Dermis blood vessel endothelial cell (primary cell): Measurements from ENCODE around the gene TMEM236. TPM values are rescaled to one million over a fixed set of nuclear protein-coding genes. Genes with fewer than 3 reads are reported as not detected.
A peak's percentile ranks its signal among the peaks of the same experiment; 100 is the strongest.

ENCODE experiments used
- DNase-seq: peaks from one replicate; pipeline ENCODE4 v3.0.0; 2010
- total RNA-seq: library from RNA; depleted of rRNA; stranded (reverse); fragments of >200 nt; gene quantifications from 2 replicates; pipeline ENCODE4 v1.2.3, GENCODE V29; 2014

Gene TMEM236
- total RNA-seq, 1 donor from 2014 or later, result 0.17 TPM

DNA sequence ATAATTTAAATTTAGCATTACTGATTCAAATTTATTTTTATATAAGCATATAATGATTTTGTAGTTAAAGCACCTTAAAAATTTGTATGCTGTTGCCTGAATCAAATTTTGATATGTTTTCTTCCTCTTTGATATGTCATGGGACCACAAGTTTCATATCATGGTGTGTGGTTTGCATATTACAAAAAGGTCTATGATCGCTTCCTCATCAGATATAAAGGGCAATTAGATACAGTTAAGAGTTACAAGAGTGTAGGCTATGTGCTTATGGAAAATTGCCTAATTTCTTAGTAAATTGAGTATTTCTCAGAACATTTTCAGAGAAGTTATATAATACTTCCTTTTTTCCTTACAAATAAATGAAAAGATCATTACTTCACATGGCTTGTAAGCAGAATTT, 79.3 kb downstream of the TMEM236 start:
- DNase-seq, result no peak

DNA sequence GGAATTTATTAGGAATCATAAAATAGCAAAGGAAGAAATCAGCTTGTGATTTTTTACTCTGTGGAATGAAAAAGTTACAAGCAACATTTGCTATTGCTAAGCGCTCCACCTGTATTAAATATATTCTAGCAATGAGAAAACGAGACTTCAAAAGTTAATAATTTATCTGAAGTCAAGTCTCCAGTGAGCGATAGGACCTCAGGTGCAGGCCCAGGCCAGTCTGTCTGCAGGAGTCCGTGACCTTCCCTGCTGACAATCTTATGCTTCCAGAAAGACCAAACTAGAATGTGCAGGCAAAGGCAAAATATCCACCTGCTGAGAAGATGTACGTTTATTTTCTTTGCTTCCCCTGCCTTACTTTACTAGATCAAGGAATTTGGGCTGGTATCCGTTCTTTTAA, 79.9 kb downstream of the TMEM236 start:
- DNase-seq, result no peak

DNA sequence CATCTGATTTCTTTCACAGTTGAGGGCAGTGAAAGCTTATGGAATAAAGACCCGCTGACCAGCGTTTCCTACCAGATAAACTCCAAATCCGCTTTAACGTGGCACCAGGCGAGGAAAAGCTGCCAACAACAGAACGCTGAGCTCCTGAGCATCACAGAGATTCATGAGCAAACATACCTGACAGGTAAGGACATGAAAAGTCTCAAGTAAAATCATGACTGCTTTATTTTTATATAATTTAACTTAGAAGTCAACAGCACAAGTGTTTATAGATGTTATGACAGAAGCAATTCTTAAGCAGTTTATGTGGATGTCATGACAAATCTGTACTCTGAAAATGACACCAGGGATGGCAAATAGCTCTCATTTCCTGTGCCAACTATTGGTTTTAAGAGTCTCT, 81.7 kb downstream of the TMEM236 start:
- no peak for DNase-seq

DNA sequence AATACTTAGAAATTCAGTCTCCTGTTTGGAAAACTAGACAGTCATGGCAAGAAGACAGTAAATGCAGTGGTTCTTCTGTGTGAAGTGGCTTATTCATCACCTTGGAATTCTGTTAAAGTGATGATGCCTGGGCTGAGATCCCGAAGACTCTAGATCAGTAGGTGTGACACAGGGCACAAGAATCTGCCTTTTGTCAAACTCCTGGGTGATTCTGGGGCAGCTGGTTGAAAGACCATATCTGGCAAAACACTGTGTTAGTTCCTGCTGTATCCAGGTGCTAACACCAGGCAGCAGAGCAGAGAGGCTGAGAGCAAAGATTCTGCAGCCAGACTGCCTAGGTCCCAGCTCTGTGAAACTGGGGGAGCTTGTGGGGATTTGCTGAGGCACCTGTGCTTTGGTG, 83.7 kb downstream of the TMEM236 start:
- peak; percentile 56 for DNase-seq

DNA sequence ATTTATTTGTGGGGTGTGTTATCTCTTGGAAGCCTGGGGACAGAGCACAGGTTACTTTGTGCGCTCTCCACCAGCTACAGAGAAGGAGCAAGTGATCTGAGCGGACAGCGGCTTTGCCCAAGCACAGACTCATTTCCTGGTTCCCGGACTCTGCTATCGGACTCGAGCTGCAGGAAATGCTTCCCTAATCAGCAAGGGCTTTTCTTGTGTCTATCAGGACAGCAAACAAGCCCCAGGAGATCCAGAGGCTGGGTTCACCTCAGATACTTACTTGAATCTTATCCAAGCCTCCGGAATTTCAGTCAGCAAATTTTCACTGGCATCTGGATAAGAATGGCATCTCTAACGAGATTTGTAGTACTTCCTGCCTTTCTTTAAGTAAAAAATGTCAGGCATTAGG, 84.9 kb downstream of the TMEM236 start:
- DNase-seq, result peak; percentile 85

DNA sequence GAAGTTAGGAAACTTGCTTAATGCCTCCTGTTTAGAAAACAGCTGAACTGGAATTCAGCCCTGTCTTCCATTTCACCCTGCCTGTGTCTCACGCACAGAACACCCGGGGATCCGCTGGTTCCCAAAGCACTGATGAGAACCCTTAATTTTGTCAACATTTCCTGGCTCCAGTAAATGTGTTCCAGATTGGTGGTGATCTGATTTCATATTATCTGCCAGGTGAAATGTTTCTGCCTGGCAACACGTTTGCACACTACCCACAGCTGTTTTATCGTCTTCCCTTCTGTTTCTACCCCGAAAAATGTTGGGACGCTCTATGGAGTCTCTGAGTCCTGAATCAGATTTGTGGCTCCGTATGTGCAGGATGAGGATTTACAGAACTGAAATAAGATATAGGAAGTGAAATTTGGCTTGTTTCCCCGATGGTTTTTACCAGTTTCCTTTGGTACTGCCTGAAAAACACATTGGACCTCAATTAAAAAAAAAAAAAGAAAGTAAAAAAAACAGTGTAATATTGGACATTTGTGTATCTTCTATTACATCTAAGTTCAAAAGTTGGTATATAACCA, 86.2 kb downstream of the TMEM236 start:
- DNase-seq, result no peak

DNA sequence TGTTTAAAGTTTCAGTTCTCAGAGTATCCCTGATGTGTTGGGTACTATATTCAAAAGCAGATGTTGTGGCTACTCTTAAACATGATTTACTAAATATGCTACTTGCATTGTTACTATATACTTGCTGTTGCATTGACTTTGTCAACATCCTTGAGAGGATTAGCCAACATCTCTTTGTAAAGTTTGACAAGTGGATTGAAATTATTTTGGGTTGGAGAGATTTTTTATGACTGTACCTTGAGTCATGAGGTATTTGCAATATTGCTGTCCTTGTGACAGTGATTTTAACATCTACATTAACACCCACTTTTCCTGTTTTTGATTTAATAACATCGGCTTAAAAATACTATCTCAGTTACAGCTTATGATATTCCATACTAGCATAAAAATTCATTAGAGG, 89.0 kb downstream of the TMEM236 start:
- no peak for DNase-seq

DNA sequence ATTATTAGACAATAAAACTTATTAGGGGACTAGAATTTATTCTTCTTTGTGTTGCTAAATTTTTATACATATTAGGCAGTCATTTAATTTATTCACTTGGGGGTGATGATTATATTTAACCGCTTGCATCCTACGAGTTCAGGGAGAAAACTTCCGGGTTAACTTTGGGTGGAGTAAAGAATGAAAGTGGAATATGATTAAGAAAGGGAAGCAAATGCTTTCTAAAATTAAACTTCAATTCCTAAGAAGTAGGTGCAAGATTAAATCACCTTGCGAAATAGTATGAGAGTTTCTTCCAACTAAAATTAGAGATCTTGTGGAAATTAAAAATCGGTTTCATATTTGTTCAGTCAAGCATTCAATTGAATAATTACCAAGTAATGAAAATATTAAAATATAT, 90.6 kb downstream of the TMEM236 start:
- no peak for DNase-seq

DNA sequence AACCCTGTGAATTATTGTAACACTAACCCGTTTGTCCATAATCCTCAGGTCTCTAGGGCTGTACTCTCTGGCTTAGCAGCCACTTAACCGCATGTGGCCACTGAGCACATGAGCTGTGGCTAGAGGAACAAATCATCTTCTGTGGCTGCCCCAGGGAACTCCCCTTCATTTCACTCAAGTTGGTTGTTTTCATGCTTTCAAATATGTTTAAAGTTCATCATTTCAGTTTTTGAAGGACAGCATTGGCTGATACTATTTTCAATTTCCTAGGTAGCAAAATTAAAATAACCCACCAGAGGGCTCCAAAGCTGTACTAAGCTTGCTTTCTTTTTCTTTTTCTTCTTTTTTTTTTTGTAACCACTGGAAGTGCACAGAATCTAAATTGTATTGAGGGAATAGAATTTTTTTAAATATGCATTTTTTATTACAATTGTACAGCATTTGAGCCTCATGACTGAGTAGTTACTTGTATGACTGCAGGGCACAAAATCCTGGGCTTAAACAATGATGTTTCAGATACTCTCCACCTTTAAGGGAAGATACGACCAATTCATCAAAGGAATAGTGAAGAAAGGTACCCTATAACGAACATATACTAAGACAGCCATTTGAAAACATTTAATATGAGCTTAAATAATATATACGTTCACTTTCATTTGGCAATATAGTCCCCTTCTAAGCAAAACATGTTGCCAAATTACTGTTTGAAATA, 95.7 kb downstream of the TMEM236 start:
- peak; percentile 44 for DNase-seq

DNA sequence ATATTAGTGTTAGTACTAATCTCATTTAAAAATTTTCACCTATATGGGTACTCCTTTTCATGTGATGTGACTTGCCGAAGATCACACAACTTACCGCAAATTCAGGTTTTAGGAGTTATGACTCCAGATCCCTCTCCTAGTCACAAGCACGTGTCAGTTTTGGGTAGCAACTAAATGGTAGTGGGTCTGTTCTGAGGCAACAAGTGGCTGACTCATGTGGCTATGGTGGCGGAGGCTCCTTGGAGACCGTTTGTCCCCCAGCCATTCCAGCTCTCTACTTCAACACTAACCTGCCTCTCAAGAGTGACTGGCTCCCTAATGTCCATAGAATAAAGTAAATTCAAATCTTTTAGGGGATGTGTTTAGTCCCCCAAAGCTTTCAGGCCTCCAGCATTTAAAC, 96.6 kb downstream of the TMEM236 start:
- DNase-seq, result no peak

Other genes starting within 250 kb of the TMEM236 start
- 15.5 and 27.9 TPM in 2 replicates for gene HACD1, start 134.8 kb upstream of the TMEM236 start, total RNA-seq
- 12.9 and 22.4 TPM in 2 replicates for gene STAM, start 108.0 kb upstream of the TMEM236 start, total RNA-seq
- 156 and 249 TPM in 2 replicates for gene MRC1, start 57.1 kb downstream of the TMEM236 start, total RNA-seq
- under 0.01 TPM in 1 of 2 replicates, not detected in the other for gene SLC39A12, start 199.7 kb downstream of the TMEM236 start, total RNA-seq